LoVo (cell line): ENCODE data around the gene MRPL42.

ENCODE experiments used
- DNase-seq: peaks from one replicate; pipeline ENCODE4 v3.0.0-alpha.2; 2016; ENCODE audit warnings: low spot score

The MRPL42 gene

DNA sequence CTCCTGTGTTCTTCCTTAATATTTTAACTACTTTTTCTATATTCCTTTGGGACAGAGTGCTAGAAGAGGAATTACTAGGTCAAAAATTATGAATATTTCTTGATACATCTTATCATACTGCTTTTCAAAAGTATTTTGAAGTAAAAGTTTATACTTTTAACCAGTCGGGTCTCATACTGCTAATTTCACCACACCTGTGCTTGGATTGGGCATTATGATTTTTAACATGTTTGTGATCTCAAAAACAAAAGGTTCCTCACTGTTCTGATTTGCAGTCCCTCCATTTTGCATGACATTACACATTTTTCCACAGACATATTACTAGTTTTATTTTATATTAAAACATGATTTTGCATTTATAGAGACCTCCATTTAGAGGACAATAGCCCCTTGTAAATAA, 32.9 kb downstream of the MRPL42 start:
- no peak for DNase-seq

DNA sequence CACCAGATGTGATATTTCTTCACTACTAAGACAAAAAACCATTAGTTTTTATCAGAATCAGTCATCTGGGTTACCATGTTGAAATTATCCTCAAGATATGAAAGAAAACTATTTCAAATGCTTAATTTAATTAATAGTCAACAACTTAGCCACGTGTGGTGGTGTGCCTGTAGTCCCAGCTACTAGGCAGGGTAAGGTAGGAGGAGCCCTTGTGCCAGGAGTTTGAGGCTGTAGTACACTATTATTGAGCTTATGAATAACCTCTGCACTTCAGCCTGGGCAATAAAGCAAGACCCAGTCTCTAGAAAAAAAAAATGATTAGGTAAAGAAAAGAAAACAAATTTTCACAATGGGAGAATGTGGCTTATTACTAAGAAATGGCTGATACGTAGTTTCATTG, 33.4 kb downstream of the MRPL42 start:
- no peak for DNase-seq

DNA sequence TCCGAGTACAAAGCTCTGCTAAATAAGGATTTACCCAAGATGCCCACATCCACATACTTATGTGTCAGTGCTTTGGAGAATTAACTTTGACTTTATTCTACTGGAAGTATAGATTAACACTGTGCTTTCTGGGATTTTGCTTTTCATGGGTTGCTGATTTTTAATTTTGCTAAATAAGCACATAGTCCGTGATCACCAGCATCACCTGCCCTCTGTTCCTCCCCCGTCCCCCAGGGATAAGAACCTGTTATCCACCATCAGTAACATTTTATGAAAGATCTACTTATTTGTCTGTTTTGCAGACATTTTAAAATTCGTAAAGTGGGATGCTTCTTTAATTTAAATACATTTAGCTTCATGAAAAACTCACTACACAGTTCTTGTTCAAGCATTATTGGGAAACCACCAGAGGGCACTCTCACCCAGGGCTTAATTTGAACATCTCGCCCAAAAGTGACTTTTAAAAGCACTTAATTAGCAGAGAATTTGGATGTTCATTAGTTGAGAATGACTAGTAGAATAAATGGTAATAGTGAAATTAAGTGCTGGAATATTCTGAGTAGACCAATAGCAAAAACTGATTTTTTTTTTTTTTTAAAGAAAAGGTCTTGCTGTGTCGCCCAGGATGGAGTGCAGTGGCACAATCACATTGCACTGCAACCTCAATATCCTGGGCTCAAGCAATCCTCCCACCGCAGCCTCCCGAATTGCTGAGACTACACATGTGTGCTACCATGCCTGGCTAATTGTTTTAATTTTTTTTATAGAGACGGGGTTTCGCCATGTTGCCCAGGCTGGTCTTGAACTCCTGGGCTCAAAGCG, 35.7 kb downstream of the MRPL42 start:
- peak; percentile 29 for DNase-seq

DNA sequence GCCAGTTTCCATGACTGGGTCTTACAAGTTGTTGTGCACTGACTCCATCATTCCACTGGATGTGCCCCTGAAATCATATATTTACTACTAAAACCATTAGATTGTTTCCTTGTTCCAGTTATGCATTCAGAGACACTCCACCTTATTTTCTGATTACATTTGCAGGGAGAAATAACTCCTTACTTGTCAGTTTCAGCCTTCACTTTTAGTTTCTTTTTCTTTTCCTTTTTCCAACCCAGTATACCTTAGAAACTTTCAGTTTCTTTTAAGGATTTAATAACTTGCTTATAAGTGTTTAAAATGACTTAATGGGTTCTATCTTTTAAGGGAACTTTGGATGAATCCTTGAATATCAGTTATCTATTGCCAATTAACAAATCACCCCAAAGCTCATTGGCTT, 39.9 kb downstream of the MRPL42 start:
- DNase-seq: no peak

DNA sequence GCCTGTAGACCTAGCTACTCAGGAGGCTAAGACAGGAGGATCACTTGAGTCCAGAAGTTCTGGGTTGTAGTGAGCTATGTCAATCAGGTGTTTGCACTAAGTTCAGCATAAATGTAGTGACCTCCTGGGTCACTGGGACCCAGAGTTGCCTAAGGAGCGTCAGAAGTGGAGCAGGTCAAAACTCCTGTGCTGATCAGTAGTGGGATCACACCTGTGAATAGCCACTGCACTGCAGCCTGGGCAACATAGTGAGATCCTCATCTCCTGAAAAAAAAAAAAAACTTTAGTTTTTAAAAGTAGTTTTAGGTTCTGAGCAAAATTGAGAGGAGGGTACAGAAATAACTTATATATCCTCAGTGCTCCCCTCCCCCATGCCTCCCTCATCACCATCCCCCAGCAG, 42.2 kb downstream of the MRPL42 start:
- no peak for DNase-seq

DNA sequence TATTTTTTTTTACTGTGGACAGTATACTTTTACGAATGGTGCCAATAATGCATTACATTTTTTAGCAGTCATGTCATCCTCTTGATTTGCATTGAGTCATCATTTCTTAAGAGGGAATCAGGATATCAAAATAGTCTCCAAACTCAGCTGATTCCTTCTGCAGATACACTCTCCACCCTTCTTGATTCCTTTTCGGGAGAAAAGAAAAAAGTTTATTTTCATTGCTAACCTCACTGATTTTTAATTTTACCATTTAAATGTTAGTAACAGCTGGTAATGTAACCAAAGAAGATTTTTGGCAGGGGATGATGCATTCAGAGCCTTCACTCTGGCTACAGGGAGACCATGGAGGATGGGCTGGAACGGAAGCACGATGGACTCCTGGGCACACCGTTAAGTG, 47.5 kb downstream of the MRPL42 start:
- no peak for DNase-seq

DNA sequence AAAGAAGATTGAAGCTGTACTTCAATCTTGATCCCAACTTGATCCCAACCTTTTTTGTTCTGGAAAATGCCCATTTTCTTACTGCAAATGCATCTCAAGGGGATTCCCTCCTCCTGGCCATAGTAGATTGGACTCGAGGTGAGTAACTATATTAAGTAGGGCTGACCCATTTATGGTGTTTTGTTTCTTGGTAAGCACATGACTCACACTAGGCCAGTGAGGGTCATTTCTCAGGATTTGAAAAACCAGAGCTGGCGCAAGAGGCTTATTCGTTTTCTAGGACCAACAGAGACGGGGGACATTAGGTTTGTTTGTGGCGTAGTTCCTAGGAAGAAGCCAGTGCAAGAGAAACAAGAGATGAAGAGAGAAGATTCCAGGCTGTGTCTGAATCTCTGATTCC, 51.4 kb downstream of the MRPL42 start:
- no peak for DNase-seq

DNA sequence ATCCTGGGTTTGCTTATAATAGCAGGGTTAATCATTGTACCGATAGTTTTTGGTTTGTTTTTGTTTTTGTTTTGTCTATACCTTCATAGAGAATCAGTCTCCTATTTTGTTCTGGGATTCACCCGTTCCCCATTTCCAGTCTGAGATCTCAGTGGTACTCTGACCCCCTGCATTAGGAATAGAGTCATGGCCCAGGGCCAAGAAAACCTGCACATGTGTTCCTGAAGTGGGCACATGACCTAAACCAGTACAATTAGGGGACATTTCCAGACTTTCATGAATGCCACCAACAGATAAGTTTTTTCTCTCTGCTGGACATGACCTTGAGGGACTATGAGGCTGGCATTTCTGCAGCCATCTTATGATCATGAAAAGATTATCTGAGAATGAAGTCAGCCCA, 52.5 kb downstream of the MRPL42 start:
- no peak for DNase-seq

DNA sequence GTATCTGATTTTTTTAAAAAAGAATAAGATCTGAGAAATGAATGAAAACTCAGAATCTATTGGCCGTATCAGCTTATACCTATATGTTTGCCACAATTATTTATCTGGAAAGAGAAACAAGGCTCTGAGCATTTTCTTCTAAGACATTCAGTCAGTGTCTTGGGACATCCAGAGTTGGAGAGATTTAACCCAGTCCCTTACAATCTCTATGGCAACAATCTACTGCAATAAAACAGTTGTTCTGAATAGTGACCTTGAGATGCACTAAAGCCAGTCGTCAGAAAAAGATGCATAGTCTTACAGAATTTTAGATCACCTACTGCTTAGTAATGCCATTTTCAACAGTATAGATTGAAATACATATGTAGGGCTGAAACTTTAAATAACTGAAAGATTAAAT, 53.1 kb downstream of the MRPL42 start:
- no peak for DNase-seq

DNA sequence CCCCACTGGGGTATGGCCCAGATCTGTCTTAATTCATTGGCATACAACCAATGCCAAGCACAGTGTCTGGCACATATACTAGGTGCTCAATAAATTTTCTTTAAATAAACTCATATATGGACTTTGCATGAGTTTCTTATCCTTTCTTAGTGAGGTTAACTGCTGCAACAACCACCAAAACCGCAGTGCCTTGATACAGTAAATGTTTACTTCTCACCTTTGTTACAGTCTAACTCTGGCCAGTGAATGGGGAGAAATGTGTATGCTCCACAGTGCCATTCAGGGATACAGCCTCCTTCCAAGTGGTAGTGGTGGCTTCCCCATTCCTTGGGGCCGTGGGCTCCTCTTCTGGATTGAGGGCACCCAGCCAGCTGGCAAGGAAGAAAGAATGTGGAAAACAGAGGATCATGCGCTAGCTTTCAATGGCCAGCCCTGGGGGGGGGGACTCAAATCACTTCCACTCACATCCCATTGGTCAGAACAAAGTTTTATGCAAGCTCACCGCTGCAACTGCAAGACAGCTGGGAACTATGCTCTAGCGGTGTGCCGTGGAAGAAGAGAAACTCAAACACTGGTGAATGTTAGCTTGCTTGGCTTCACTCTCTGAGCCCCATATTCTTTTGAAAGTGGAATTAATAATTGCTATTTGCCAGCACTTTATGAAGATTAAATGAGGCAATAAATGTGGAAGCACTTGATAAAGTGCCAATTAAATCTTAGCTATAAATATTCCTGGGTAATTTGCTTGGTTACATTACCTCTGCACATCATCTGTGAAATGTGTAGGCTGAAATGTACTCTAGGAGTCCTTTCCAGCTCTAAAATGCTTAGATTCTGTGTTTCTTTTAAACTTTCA, 54.1 kb downstream of the MRPL42 start:
- no peak for DNase-seq

DNA sequence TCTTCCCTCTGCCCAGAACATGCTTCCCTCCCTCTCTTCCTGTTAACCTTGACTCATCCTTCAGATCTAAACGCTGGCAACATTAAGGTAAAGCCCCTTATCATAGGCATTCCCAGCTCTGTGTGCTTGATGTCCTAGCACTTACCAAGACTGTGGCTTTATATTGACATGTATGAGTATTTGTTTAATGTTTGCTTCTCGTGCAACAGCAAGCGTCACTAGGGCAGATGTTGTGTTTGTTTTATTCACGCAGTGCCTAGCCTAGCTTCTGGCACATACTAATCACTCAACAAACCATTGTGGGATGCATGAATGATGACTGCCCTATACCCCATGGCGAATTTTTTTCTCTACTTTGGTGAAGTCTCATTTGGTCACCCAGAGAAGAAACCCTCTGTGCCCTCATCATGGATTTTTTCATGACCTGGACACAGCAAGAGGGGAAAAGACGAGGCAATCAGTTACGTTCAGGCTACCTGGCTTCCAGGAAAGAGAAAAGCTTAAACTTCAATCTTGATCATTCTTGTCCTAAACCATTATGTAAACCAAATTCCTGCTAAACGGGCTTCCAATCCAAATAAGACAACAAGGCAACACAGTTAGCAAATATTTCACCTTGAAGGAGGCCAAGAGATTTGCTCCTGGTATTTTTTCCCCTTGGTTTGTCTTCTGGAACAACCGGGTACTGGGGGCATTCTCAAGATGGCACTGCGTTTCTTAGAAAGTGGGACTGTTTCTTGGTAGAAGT, 57.2 kb downstream of the MRPL42 start:
- no peak for DNase-seq

DNA sequence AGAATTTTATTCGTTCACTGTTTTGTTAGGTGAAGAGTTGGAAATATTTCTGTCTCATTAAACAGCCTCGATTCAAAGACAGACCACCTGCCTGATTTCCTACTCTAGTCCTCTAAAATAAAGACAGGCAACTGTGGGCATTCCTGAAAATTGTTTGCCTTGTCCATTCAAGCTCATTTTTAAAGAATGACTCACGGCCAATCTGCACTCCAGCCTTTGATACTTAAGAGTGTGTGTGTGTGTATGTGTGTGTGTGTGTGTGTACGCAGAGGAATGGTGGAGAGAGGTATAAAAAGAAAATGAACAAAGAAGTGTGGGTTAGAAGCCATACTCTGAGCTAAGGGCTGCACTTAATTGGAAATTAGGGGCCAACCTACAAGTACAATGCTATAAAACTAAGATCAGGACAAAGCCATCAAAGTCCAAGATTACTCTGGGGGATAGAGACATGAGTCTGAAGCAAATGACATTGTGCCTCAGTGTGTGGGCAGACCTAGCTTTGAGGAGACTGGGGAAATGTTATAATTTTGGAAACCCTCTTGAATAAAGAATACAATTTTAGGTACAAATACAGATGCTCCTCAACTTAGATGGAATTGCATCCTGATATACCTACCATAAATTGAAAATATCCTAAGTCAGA, 59.6 kb downstream of the MRPL42 start:
- DNase-seq: peak; percentile 43

DNA sequence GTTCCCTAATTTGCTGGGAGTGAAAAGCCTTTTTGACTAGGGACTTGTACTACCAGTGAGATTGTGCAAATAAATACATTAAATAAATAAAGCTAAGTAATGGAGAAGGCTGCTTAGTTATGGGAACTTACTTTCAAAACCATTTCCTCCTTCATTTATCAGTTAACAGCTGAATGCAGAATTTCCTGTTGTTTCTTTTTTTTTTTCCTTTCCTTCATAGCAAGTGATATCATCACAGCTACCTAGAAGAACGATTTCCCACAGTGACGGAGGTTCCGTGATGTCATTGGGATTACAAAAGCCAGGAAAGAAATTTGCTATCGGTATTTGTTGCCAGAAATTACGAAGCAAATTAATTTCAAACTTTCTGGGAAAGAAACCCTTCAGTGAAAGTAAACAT, 63.0 kb downstream of the MRPL42 start:
- DNase-seq: no peak

DNA sequence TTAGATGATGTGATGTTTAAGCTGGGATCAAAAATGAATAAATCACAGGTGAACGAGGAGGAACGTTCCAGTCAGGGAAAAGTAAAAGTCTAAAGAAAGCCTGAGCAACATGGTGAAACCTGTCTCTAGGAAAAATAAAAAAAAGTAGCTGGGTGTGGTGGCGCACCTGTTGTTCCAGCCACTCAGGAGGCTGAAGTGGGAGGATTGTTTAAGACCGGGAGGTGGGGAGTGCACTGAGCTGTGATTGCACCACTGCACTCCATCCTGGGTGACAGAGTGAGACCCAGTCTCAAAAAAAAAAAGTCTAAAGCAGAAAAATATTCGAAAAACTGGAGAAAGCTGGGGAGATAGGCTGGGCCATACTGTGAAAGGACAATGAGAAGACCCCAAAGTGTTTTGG, 66.0 kb downstream of the MRPL42 start:
- no peak for DNase-seq

DNA sequence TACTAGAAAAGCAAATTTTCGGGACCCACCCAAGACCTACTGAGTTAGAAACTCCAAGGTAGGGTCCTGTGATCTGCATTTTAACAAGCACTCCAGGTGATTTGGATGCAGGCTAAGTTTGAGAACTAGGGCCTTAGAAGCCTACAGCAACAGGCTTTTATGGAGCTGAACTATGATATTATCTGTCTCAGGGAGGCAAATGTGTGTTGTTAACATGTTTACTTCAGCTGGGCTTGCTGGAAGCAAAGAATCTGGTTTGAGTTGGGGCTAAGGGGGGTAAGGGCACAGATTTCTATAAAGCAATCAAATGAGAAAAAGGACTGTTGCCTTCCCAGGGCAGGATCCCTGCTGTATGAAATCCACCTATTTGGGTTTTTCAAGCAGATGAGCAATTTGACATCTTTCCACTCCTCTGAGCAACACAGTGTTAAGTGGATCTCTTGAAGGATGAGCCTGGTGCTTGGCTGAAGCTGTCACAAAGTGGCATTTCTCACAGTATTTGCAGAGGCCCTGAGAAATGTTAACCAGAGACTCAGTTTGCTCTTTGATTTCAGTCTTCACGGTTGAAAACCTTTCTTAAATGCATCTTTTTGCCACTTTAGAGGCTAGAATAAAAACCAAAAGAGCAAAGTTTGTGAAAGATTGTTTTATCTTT, 68.9 kb downstream of the MRPL42 start:
- DNase-seq: no peak

DNA sequence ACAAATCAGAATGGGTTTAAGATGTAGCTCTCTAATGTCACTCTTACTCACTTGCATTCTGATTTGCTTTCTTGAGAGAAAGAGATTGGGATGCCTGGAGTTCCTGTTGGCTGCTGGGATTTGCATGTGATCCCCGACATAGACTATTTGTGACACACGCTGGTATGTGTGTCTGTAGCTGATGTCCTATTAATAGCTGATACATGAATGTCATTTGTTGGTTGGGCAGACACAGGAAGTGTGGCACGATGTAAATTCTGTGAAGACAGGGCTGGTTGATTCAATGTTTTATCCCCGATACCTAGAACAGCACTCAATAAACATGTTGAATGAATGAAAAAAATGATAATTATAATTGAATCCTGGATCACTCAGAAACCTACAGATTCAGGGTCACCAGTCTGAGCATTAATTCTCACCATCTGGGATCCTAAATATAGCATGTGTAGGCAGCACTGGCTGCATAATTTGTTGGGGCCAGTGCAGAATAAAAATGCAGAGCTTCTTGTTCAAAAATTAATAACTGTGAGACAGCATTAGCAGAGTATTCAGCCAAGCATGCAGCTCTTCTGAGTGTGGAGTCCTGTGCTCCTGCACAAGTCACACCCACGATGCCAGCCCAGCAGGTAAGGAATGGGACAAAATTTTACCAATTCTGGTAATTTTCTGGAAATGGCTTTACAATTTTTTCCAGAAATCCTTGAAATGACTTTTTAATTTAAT, 69.6 kb downstream of the MRPL42 start:
- DNase-seq: no peak

DNA sequence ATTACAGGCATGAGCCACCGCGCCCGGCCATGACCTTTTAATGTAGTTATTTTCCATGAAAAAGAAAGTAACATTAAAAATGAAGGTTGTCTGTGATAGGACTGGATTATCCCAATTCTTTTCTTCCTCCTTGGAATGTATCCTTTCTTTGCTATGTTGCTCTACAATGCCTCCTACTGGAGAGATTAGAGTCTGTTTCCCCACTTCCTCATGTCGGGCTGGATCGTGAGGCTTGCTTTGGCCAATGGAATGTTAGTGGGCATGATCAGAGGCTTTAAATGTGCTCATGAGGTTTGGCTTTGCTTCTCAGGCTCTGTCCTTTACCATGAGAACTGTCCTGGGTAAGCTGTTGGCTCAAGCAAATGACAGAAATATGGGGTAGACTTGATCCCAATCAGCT, 70.5 kb downstream of the MRPL42 start:
- DNase-seq: no peak

DNA sequence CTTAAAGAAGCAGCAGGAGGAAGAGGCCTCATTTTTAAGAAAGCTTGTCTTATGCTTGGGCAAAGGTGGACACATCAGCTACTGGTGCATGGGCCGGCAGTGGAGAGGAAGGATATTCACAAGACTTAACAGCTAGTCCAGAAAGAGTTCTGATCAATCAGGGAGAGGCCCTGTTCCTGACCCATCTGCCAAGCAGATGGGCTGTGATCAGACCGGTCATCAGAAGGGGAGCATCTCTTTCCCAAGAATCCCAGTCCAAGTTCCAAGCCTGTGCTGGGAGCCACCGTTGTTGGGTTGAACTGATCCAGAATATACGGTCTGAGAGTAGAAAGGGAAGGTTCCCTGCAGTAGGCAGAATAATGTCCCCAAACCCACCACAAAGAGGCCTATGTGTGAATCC, 72.5 kb downstream of the MRPL42 start:
- DNase-seq: no peak

DNA sequence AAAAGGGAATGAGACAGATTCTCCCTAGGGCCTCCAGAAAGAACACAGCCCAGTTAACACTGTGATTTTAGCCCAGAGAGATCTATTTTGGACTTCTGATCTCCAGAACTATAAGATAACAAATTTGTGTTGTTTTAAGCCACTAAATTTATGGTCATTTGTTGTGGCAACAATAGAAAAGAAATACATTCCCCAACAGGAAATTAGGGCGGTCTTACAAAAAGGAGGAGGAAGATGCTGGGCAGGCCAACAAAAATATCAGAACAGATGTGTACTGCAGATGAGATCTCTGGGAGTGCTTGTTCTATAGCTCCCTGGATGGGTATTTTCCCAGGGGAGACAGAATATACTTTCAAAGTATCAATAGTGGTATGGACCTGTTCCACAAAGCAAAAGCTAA, 73.2 kb downstream of the MRPL42 start:
- no peak for DNase-seq

DNA sequence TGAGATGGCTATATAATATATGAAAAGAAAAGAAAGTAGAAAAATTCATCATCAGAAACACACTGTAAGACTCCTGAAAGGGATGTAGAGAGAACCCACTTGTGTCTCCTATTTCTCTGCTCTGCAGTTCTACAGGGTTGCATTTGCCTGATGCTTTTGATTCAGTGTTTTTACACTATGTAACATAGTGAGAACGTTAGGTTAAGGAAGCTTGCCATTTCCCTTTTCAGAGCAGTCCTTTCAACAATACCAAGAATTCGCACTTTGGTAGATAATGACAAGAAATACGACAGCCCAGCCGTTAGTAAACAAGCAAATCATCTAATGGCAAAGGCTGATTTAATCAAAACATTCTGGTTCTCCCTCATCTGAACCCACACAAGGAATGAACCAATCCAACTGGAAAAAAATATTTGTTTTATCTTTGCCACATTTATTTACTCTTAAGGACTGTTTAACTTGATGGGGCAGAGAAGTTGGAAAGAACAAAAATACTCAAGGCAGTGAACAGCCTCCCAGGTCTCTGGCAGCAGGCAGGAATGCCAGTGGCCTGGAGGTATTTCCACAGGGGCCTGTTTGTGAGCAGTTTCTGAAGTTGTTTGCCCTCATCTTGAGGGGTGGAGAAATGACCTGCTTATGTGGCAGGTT, 74.4 kb downstream of the MRPL42 start:
- DNase-seq: no peak

DNA sequence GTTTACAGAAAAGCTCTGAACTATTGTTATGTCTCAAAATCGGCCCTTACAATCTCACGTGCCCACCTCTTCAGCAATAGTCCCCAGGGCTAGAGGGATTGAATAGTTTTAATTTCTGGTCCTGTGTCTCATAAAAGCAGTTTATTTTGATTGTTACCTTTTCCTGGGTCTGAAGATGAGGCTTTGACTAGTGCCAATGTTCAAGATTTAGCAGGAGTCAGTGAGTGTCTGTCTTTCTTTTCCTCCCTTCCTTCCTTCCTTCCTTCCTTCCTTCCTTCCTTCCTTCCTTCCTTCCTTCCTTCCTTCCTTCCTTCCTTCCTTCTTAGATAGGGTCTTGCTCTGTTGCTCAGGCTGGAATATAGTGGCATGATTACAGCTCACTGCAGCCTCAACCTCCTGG, 80.5 kb downstream of the MRPL42 start:
- no peak for DNase-seq
